Bronchial epithelial cell (primary cell): ENCODE measurements around the gene WDR6. TPM values are rescaled to one million over a fixed set of nuclear protein-coding genes. Genes with fewer than 3 reads are reported as not detected.

ENCODE experiments used
- DNase-seq: peaks from one replicate; pipeline ENCODE4 v3.0.0-alpha.2; 2010; ENCODE audit warnings: low read depth
- FAIRE-seq: peaks from 2 replicates; lab custom pipeline; 2011; peaks lifted over from hg19 to GRCh38; lab: Jason Lieb, UNC
- H3K27me3 ChIP-seq: 2 replicates; pipeline ENCODE4 v1.5.1; 2011; ENCODE audit warnings: low read length; ENCODE audit not compliant: control insufficient read depth, insufficient read depth
- H3K36me3 ChIP-seq: 2 replicates; pipeline ENCODE4 v1.5.1; 2011; ENCODE audit warnings: low read length; ENCODE audit not compliant: control insufficient read depth, insufficient read depth
- H3K4me3 ChIP-seq: 2 replicates; pipeline ENCODE4 v1.5.1; 2011; ENCODE audit warnings: mild to moderate bottlenecking, low read depth, low read length, control low read depth
- CTCF ChIP-seq: IDR thresholded peaks from 2 replicates; pipeline ENCODE4 v1.5.1; 2011; ENCODE audit warnings: mild to moderate bottlenecking, moderate library complexity, low read length, control low read depth, inconsistent platforms; ENCODE audit not compliant: insufficient read depth, severe bottlenecking
- total RNA-seq: library from RNA; depleted of rRNA; stranded (reverse); fragments of >200 nt; gene quantifications from 2 replicates; pipeline ENCODE4 v1.2.1, GENCODE V29; 2014

Gene WDR6
- total RNA-seq, 1 donor from 2014 or later, result 61.1 TPM

GRCh38 chr3:49029563-49029884, 22.3 kb downstream of the WDR6 start:
- FAIRE-seq, result no peak
- H3K4me3 ChIP-seq, result peak overlapping the region; percentile 62
- peaks cover 47% of the 10 kb centered on the region for H3K36me3 ChIP-seq
- no peak for DNase-seq
- no peak for TF ChIP-seq CTCF
- H3K27me3 ChIP-seq, result no peaks in the 10 kb centered on the region

GRCh38 chr3:49030321-49030720, 23.1 kb downstream of the WDR6 start:
- Histone ChIP-seq H3K36me3 (peaks cover 43% of the 10 kb centered on the region), H3K27me3 (no peaks in the 10 kb centered on the region), H3K4me3 (no peak overlapping the region)
- FAIRE-seq (no peak), DNase-seq (no peak)
- TF ChIP-seq CTCF, result no peak

GRCh38 chr3:49032646-49033304, 25.6 kb downstream of the WDR6 start:
- no peak overlapping the region for H3K4me3 ChIP-seq
- peaks cover 26% of the 10 kb centered on the region for H3K36me3 ChIP-seq
- DNase-seq, result no peak
- TF ChIP-seq CTCF, result no peak
- no peak for FAIRE-seq
- no peaks in the 10 kb centered on the region for H3K27me3 ChIP-seq

DNA sequence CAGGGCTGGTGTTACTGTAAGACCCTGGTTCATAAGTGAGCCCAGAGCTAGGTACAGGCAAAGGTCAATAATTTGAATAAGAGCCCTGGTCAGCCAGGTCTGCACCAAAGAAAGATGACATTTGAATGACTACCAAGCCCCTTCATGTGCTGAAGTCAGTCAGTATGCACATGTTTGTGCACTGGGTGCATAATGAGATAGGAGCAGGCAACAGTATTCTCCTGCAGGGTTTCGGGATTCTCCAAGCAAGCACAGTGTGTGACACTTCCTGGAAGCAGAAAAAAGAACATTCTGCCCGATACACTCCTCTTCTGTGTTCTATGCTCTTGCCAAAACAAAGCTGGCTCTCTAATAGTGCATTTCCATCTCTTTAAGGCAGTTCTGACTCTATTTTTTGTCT, 27.5 kb downstream of the WDR6 start:
- no peak overlapping the region for H3K4me3 ChIP-seq
- FAIRE-seq (no peak), DNase-seq (no peak)
- H3K27me3 ChIP-seq, result no peaks in the 10 kb centered on the region
- peaks cover 23% of the 10 kb centered on the region for H3K36me3 ChIP-seq
- TF ChIP-seq CTCF, result no peak

DNA sequence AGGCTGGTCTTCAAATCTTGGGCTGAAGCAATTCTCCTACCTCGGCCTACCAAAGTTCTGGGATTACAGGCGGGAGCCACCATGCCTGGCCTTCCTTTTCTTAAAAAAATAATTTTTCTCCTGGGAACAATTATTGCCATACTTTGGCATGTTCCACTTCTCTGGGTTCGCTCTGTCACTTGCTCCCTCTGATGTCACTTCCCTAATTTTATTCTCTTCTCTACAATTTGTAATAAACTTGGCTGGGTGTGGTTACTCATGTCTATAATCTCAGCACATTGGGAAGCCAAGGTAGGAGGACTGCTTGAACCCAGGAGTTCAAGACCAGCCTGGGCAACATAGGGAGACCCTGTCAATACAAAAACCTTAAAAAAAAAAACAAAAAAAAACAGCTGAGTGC, 28.1 kb downstream of the WDR6 start:
- no peak for DNase-seq
- no peak for TF ChIP-seq CTCF
- Histone ChIP-seq H3K36me3 (peaks cover 23% of the 10 kb centered on the region), H3K27me3 (no peaks in the 10 kb centered on the region), H3K4me3 (no peak overlapping the region)
- no peak for FAIRE-seq

GRCh38 chr3:49053543-49053942, 46.4 kb downstream of the WDR6 start:
- H3K36me3 ChIP-seq, result peaks cover 17% of the 10 kb centered on the region
- no peak for TF ChIP-seq CTCF
- no peak for DNase-seq
- FAIRE-seq, result no peak
- H3K27me3 ChIP-seq, result no peaks in the 10 kb centered on the region
- H3K4me3 ChIP-seq, result no peak overlapping the region
